H9 (cell line): ENCODE data around the gene MRPS5. TPM values are rescaled to one million over a fixed set of nuclear protein-coding genes. Genes with fewer than 3 reads are reported as not detected.

Source experiments
- DNase-seq: peaks from one replicate; pipeline ENCODE4 v3.0.0-alpha.2; 2017
- H2AFZ ChIP-seq: one replicate; pipeline ENCODE4 v1.6.1; 2013; ENCODE audit warnings: mild to moderate bottlenecking, low read length, control low read depth, moderate library complexity
- H2AK5ac ChIP-seq: 2 replicates; pipeline ENCODE4 v1.6.1; 2013; ENCODE audit warnings: low read length, control low read depth, mixed read lengths; ENCODE audit not compliant: insufficient read length
- H2BK120ac ChIP-seq: one replicate; pipeline ENCODE4 v1.6.1; 2013; ENCODE audit warnings: low read depth, mild to moderate bottlenecking, low read length, control low read depth, inconsistent platforms; ENCODE audit not compliant: poor library complexity, severe bottlenecking
- H2BK12ac ChIP-seq: 2 replicates; pipeline ENCODE4 v1.6.1; 2013; ENCODE audit warnings: low read length, control low read depth, mixed read lengths, low read depth; ENCODE audit not compliant: insufficient read length
- H2BK15ac ChIP-seq: 2 replicates; pipeline ENCODE4 v1.6.1; 2013; ENCODE audit warnings: low read depth, low read length, control low read depth
- H2BK20ac ChIP-seq: one replicate; pipeline ENCODE4 v1.6.1; 2013; ENCODE audit warnings: low read depth, mild to moderate bottlenecking, low read length, control low read depth, inconsistent platforms; ENCODE audit not compliant: poor library complexity, severe bottlenecking
- H2BK5ac ChIP-seq: 2 replicates; pipeline ENCODE4 v1.6.1; 2013; ENCODE audit warnings: low read length, control low read depth, mixed read lengths; ENCODE audit not compliant: insufficient read length
- H3K14ac ChIP-seq: 2 replicates; pipeline ENCODE4 v1.6.1; 2013; ENCODE audit warnings: low read length, control low read depth; ENCODE audit not compliant: insufficient read depth
- H3K18ac ChIP-seq: 2 replicates; pipeline ENCODE4 v1.6.1; 2013; ENCODE audit warnings: low read depth, mild to moderate bottlenecking, mixed read lengths, low read length, control low read depth; ENCODE audit not compliant: insufficient read length
- H3K23ac ChIP-seq: 2 replicates; pipeline ENCODE4 v1.6.1; 2013; ENCODE audit warnings: low read length, control low read depth, mixed read lengths, low read depth; ENCODE audit not compliant: insufficient read length
- H3K23me2 ChIP-seq: 2 replicates; pipeline ENCODE4 v1.6.1; 2013; ENCODE audit warnings: low read depth, mild to moderate bottlenecking, mixed read lengths, low read length, control low read depth; ENCODE audit not compliant: insufficient read length, poor library complexity, severe bottlenecking
- H3K27ac ChIP-seq: 2 replicates; pipeline ENCODE4 v1.5.1; 2013; ENCODE audit warnings: low read length, control low read depth, mixed read lengths, low read depth; ENCODE audit not compliant: insufficient read length
- H3K27me3 ChIP-seq: 2 replicates; pipeline ENCODE4 v1.6.1; 2013; ENCODE audit warnings: low read length, control low read depth, inconsistent platforms; ENCODE audit not compliant: insufficient read depth
- H3K4ac ChIP-seq: 2 replicates; pipeline ENCODE4 v1.6.1; 2013; ENCODE audit warnings: low read depth, mild to moderate bottlenecking, control low read depth, inconsistent platforms, low read length, moderate library complexity
- H3K4me1 ChIP-seq: 2 replicates; pipeline ENCODE4 v1.6.1; 2013; ENCODE audit warnings: low read length, control low read depth, inconsistent platforms; ENCODE audit not compliant: insufficient read depth
- H3K4me2 ChIP-seq: 2 replicates; pipeline ENCODE4 v1.6.1; 2013; ENCODE audit warnings: low read length, control low read depth, mixed read lengths; ENCODE audit not compliant: insufficient read length, insufficient read depth
- H3K56ac ChIP-seq: 2 replicates; pipeline ENCODE4 v1.6.1; 2013; ENCODE audit warnings: low read depth, mild to moderate bottlenecking, mixed read lengths, low read length, control low read depth; ENCODE audit not compliant: insufficient read length
- H3K79me1 ChIP-seq: 2 replicates; pipeline ENCODE4 v1.6.1; 2013; ENCODE audit warnings: low read depth, mild to moderate bottlenecking, moderate library complexity, low read length, control low read depth, inconsistent platforms; ENCODE audit not compliant: insufficient read depth, poor library complexity, severe bottlenecking
- H3K79me2 ChIP-seq: 2 replicates; pipeline ENCODE4 v1.6.1; 2013; ENCODE audit warnings: low read length, control low read depth, inconsistent platforms; ENCODE audit not compliant: insufficient read depth
- H3K9ac ChIP-seq: 2 replicates; pipeline ENCODE4 v1.6.1; 2013; ENCODE audit warnings: low read length, control low read depth, mixed read lengths; ENCODE audit not compliant: insufficient read length; ENCODE audit errors: extremely low read depth
- H3K9me3 ChIP-seq: one replicate; pipeline ENCODE4 v1.6.1; 2013; ENCODE audit warnings: low read depth, low read length, inconsistent platforms; ENCODE audit not compliant: control insufficient read depth
- H3T11ph ChIP-seq: one replicate; pipeline ENCODE4 v1.6.1; 2013; ENCODE audit warnings: mild to moderate bottlenecking, low read length, control low read depth, inconsistent platforms
- H4K20me1 ChIP-seq: one replicate; pipeline ENCODE4 v1.6.1; 2013; ENCODE audit not compliant: control insufficient read depth, insufficient read length, insufficient read depth
- H4K5ac ChIP-seq: 2 replicates; pipeline ENCODE4 v1.6.1; 2013; ENCODE audit warnings: low read depth, mild to moderate bottlenecking, mixed read lengths, low read length, control low read depth; ENCODE audit not compliant: insufficient read length
- H4K8ac ChIP-seq: replicated peaks from 2 replicates; pipeline ENCODE4 v1.6.1; 2013; ENCODE audit warnings: low read length, control low read depth, mixed read lengths, low read depth; ENCODE audit not compliant: insufficient read length
- H4K91ac ChIP-seq: 2 replicates; pipeline ENCODE4 v1.6.1; 2013; ENCODE audit warnings: low read depth, mild to moderate bottlenecking, moderate library complexity, mixed read lengths, low read length, control low read depth; ENCODE audit not compliant: insufficient read length
- H3K27ac Mint-ChIP-seq, 3 experiments: 2 replicates in 2 of 3; 3 replicates in 1 of 3; pipeline ENCODE4 v1.8.0; 2020 to 2021; ENCODE audit warnings: mixed read lengths in 3 of 3, mild to moderate bottlenecking in 1 of 3, moderate library complexity in 1 of 3
- H3K27me3 Mint-ChIP-seq: 2 replicates; pipeline ENCODE4 v1.8.0; 2021; ENCODE audit warnings: low read depth, mild to moderate bottlenecking, moderate library complexity, mixed read lengths
- H3K36me3 Mint-ChIP-seq, 3 experiments: 2 replicates in 2 of 3; 3 replicates in 1 of 3; pipeline ENCODE4 v1.8.0; 2020 to 2021; ENCODE audit warnings: low read depth in 3 of 3, mixed read lengths in 3 of 3; ENCODE audit not compliant: insufficient read depth in 1 of 3
- H3K4me1 Mint-ChIP-seq, 2 experiments: 2 replicates each; pipeline ENCODE4 v1.8.0; 2020; ENCODE audit warnings: mixed read lengths in 2 of 2
- H3K4me3 Mint-ChIP-seq, 2 experiments: 2 replicates in 1 of 2; 3 replicates in 1 of 2; pipeline ENCODE4 v1.8.0; 2020 to 2021; ENCODE audit warnings: mild to moderate bottlenecking in 2 of 2, mixed read lengths in 2 of 2, moderate library complexity in 1 of 2
- H3K9me3 Mint-ChIP-seq, 2 experiments: 2 replicates in 1 of 2; 3 replicates in 1 of 2; pipeline ENCODE4 v1.8.0; 2020; ENCODE audit warnings: mild to moderate bottlenecking in 2 of 2, mixed read lengths in 2 of 2, moderate library complexity in 1 of 2
- CTCF ChIP-seq: fragments of 200-600 bp; sonication (generic); conservative IDR thresholded peaks from 3 replicates; pipeline ENCODE4 v1.8.0; 2021; ENCODE audit warnings: antibody characterized with exemption, mild to moderate bottlenecking
- WGBS: extraction: QIAGEN DNeasy Blood & Tissue Kit; methylation state at CpG from one replicate; pipeline ENCODE4 v1.1.7; 2013; ENCODE audit warnings: missing lambda C conversion rate, low lambda C conversion rate, mixed read lengths; ENCODE audit not compliant: insufficient read length; ENCODE audit errors: extremely low coverage; 5-methylcytosine and 5-hydroxymethylcytosine counted together
- total RNA-seq: library from RNA; stranded (reverse); gene quantifications from 2 replicates; pipeline ENCODE4 v1.2.1, GENCODE V29; 2021

The MRPS5 gene
- total RNA-seq, 1 experiment from 2014 or later: 50.9 TPM

GRCh38 chr2:95072424-95072823 lies 49.2 kb downstream of the MRPS5 start:
- H3K56ac ChIP-seq: no peak overlapping the region
- H4K8ac ChIP-seq: no peak overlapping the region
- no peak overlapping the region for H2BK12ac ChIP-seq
- no peak overlapping the region for H2AK5ac ChIP-seq
- H3K27me3 ChIP-seq: no peaks in the 10 kb centered on the region
- no peak overlapping the region for H3T11ph ChIP-seq
- no peak overlapping the region for H4K5ac ChIP-seq
- Mint-ChIP-seq H3K9me3 (no peaks in the 10 kb centered on the region; a peak in 2 of 5 replicates), H3K36me3 (no peaks in the 10 kb centered on the region), H3K27me3 (peaks cover 40% of the 10 kb centered on the region), H3K4me3 (no peak overlapping the region), H3K27ac (no peak overlapping the region), H3K4me1 (peaks cover 2 to 3% of the 10 kb centered on the region in 2 experiments)
- no CpG with 5 or more reads among the region's 4 CpGs for WGBS
- H3K27ac ChIP-seq: no peak overlapping the region
- no peak overlapping the region for H3K23ac ChIP-seq
- no peak overlapping the region for H2BK5ac ChIP-seq
- no peak overlapping the region for H2AFZ ChIP-seq
- TF ChIP-seq CTCF: no peak
- no peak overlapping the region for H3K14ac ChIP-seq
- no peak overlapping the region for H3K4ac ChIP-seq
- H3K18ac ChIP-seq: no peak overlapping the region
- no peaks in the 10 kb centered on the region for H3K79me1 ChIP-seq
- H3K9me3 ChIP-seq: no peaks in the 10 kb centered on the region
- H4K91ac ChIP-seq: no peak overlapping the region
- DNase-seq: no peak
- no peaks in the 10 kb centered on the region for H4K20me1 ChIP-seq
- H3K9ac ChIP-seq: no peak overlapping the region
- peaks cover 7% of the 10 kb centered on the region for H3K23me2 ChIP-seq
- H3K79me2 ChIP-seq: no peaks in the 10 kb centered on the region
- no peak overlapping the region for H3K4me2 ChIP-seq
- H2BK15ac ChIP-seq: no peak overlapping the region
- H3K4me1 ChIP-seq: no peaks in the 10 kb centered on the region; the same call in 1 of the 2 replicates
- no peak overlapping the region for H2BK120ac ChIP-seq
- no peak overlapping the region for H2BK20ac ChIP-seq
